ENCODE results near the gene EMC1.
"Not testable (repeated sequence)": the region's sequence is repeated elsewhere in the genome, so short reads cannot be mapped to it uniquely, and the experiment has no call there.

EMC1 gene

GRCh38 chr1:19187852-19188251 is 63.5 kb downstream of the EMC1 start:
- DNase-seq, result no peak

DNA sequence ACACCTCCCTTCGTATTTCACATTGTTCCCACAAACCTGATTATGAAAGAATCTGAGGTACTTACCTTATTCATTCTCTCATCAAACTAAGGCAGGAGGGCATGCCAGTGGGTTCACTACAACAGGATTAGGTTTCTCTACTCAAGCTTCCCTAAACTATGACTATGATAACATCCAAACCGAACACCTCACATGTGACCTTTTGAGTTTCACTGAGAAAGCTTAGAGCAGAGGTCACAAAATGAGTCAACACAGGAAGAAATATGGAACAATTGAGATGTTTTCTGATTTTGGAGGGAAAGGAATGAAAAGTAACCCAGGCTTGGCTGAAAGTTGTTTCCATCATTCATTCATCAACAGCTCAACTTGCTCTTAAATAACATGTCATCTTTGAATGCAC is 65.3 kb downstream of the EMC1 start:
- DNase-seq, result no peak

GRCh38 chr1:19182223-19182622 is 69.1 kb downstream of the EMC1 start:
- no peak for DNase-seq

DNA sequence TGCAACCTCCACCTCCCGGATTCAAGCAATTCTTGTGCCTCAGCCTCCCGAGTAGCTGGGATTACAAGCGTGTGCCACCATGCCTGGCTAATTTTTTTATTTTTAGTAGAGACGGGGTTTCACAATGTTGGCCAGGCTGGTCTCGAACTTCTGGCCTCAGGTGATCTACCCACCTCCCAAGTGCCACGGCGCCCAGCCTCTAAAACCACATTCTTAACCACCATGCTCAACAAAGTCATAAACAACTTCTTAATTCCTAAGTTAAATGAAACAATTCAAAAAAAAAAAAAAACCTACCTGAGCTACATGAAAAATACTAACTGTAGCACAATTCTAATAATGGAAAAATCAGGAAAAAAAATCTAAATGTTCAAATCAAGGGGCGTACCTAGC is 71.1 kb downstream of the EMC1 start:
- not testable (repeated sequence) for DNase-seq

DNA sequence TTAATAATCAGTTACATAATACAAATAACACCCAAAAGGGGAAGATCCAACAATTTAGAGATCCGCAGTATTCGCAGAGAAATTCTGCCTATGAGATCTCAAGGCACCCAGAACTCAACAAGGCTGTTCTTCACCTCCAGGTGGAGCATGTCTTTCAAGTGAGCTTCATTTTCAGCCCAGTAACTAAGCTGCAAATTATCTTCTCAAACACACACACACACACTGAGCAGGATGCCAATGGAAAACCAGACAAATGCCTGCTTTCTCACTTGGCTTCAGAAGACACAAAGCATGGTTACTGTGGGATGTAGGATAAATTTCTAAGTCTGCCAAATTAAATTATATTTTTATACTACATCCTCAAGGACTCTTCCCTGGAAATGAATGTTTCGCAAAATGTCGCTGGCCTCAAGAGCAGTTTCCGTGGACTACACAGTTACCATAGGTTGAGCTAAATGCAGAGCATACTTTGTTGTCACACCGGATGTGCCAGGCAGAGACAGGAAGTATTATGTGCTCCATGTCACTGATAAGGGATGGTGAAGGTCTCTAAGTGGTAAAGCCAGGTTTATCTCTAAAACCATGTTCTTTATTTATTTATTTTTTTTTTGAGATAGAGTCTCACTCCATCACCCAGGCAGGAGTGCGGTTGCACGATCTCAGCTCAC is 71.6 kb downstream of the EMC1 start:
- DNase-seq, result no peak

GRCh38 chr1:19178734-19179398 is 72.5 kb downstream of the EMC1 start:
- DNase-seq, result no peak

- DNase-seq, result no peak
Observed at GRCh38 chr1:19177811-19178210, 73.5 kb downstream of the EMC1 start.

DNA sequence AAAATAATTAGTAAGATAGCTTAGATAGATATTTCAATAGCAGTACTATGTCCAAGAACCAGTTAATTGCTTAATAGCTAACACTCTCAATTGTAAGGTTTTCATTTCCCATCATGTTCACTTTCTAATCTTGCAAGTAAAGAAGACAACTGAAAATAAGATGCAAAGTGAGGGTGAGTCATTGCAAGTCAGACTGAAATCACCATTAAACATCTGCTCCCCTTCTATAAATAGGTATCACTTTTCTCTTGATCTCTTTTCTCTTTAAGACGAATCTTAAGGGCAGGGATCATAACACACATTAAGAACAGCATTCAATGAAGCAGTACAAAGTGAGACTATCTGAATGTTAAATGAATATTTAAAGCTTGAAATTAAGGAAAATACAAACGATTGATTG is 81.7 kb downstream of the EMC1 start:
- no peak for DNase-seq

GRCh38 chr1:19167140-19167539 is 84.2 kb downstream of the EMC1 start:
- DNase-seq, result no peak

- DNase-seq, result no peak
Observed at GRCh38 chr1:19166066-19166465, 85.3 kb downstream of the EMC1 start.
